ENCODE results near the gene TPT1.

The TPT1 gene

GRCh38 chr13:45370922-45371406 lies 30.0 kb upstream of the TPT1 start:
- DNase-seq (ENCODE audit: extremely low read depth, low read depth): peak; percentile 37
- TF ChIP-seq, protein P1, sequence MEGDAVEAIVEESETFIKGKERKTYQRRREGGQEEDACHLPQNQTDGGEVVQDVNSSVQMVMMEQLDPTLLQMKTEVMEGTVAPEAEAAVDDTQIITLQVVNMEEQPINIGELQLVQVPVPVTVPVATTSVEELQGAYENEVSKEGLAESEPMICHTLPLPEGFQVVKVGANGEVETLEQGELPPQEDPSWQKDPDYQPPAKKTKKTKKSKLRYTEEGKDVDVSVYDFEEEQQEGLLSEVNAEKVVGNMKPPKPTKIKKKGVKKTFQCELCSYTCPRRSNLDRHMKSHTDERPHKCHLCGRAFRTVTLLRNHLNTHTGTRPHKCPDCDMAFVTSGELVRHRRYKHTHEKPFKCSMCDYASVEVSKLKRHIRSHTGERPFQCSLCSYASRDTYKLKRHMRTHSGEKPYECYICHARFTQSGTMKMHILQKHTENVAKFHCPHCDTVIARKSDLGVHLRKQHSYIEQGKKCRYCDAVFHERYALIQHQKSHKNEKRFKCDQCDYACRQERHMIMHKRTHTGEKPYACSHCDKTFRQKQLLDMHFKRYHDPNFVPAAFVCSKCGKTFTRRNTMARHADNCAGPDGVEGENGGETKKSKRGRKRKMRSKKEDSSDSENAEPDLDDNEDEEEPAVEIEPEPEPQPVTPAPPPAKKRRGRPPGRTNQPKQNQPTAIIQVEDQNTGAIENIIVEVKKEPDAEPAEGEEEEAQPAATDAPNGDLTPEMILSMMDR (IDR thresholded peaks at IDR 0.05; ENCODE audit: low read depth, low read length, missing control alignments): peak; percentile 95
- H3K4me3 ChIP-seq (replicated peaks; ENCODE audit: low read depth, low read length): no peak overlapping the region

GRCh38 chr13:45369116-45369515 lies 28.1 kb upstream of the TPT1 start:
- TF ChIP-seq, protein P1 (IDR thresholded peaks at IDR 0.05; ENCODE audit: low read depth, low read length, missing control alignments): no peak
- H3K4me3 ChIP-seq (replicated peaks; ENCODE audit: low read depth, low read length): no peak overlapping the region
- DNase-seq (ENCODE audit: extremely low read depth, low read depth): no peak

GRCh38 chr13:45368571-45368970 lies 27.6 kb upstream of the TPT1 start:
- TF ChIP-seq, protein P1 (IDR thresholded peaks at IDR 0.05; ENCODE audit: low read depth, low read length, missing control alignments): no peak
- DNase-seq (ENCODE audit: extremely low read depth, low read depth): no peak
- H3K4me3 ChIP-seq (replicated peaks; ENCODE audit: low read depth, low read length): no peak overlapping the region

GRCh38 chr13:45368005-45368404 lies 27.0 kb upstream of the TPT1 start:
- TF ChIP-seq, protein P1 (IDR thresholded peaks at IDR 0.05; ENCODE audit: low read depth, low read length, missing control alignments): no peak

DNA sequence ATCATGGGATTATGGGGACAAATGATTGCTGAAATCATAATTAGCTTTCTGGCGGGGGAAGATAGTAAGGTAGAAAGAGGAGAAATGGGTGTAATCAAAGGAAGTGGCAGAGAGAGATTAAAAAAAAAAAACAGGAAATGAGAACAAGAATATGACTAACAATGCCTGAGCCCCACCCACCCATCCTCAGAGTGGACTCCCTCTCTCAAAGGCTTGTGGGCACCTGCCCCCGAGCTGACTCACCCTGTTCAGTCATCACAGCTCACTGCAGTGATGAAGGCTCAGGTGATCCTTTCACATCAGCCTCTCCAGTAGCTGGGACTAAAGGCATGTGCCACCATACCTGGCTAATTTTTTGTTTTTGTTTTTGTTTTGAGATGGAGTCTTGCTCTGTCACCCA lies 26.4 kb upstream of the TPT1 start:
- H3K4me3 ChIP-seq (replicated peaks; ENCODE audit: low read depth, low read length): no peak overlapping the region
- DNase-seq (ENCODE audit: extremely low read depth, low read depth): peak; percentile 81
- TF ChIP-seq, protein P1 (IDR thresholded peaks at IDR 0.05; ENCODE audit: low read depth, low read length, missing control alignments): no peak

More at GRCh38 chr13:45368005-45368404, 27.0 kb upstream of the TPT1 start:
- no peak overlapping the region for H3K4me3 ChIP-seq (replicated peaks; ENCODE audit: low read depth, low read length)
- DNase-seq (ENCODE audit: extremely low read depth, low read depth): no peak

- no peak overlapping the region for H3K4me3 ChIP-seq (replicated peaks; ENCODE audit: low read depth, low read length)
- TF ChIP-seq, protein P1 (IDR thresholded peaks at IDR 0.05; ENCODE audit: low read depth, low read length, missing control alignments): no peak
- DNase-seq (ENCODE audit: extremely low read depth, low read depth): no peak
Observed at GRCh38 chr13:45365558-45365885, 24.5 kb upstream of the TPT1 start.

DNA sequence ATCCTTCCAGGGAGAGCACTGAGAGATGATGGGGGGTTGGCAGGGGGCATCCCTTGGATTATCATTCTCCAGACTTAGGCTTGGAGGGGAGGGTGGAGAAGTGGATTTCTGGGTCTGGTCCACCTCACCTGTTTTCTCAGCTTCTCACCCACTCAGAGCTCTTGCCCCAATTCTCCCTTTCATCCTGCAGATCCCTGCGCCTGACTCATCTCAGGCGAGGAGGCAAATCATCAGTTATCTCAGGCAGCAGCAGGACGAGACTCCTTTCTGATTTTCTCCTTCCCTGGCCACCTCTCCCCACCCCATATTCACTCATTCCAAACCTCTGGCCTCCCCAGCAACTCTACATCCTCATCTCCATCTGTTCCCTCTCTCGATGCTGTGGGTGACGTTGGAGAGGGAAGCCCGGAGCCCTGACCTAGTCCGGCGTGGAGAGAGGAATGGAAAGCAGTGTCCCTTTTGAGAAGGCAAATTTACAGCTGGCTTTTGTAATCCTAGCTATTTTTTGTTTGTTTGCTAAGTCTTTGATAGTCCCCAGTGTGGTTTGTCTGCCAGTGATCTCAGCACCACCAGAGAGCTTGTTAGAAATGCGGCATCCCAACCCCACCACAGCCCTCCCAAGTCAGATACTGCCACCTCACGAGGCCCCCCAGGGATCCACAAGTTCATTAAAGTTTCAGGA lies 24.0 kb upstream of the TPT1 start:
- no peak for DNase-seq (ENCODE audit: extremely low read depth, low read depth)
- TF ChIP-seq, protein P1 (IDR thresholded peaks at IDR 0.05; ENCODE audit: low read depth, low read length, missing control alignments): no peak
- H3K4me3 ChIP-seq (replicated peaks; ENCODE audit: low read depth, low read length): no peak overlapping the region
